Anterior cingulate cortex (tissue), 58 donors: ENCODE measurements around the gene DLX5.
"Not testable (repeated sequence)": the region's sequence is repeated elsewhere in the genome, so short reads cannot be mapped to it uniquely, and the experiment has no call there.

ENCODE experiments used
- DNase-seq, 58 donors: peaks; one replicate each; lab custom pipeline; 2025; lab: John Stamatoyannopoulos, UW

DLX5 gene

GRCh38 chr7:97024209-97025129 lies at the start of gene DLX5:
TSS of gene DLX5 (minus strand) at chr7:97024831. CDS start at chr7:97024623, 208 bp downstream.
- peak in 20 of 58 donors; percentile 13 to 65 (median 40) for DNase-seq

DNA sequence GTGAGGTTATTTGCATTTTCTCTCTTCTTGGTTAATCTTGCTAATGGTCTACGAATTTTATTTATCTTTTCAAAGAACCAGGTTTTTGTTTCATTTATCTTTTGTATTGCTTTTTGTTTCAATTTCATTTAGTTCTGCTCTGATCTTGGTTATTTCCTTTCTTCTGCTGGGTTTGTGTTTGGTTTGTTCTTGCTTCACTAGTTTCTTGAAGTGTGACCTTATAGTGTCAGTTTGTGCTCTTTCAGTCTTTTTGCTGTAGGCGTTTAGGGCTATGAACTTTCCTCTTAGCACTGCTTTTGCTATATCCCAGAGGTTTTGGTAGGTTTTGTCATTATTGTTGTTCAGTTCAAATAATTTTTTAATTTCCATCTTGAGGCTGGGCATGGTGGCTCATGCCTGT lies 47.4 kb upstream of the DLX5 start:
- DNase-seq = not testable (repeated sequence)

DNA sequence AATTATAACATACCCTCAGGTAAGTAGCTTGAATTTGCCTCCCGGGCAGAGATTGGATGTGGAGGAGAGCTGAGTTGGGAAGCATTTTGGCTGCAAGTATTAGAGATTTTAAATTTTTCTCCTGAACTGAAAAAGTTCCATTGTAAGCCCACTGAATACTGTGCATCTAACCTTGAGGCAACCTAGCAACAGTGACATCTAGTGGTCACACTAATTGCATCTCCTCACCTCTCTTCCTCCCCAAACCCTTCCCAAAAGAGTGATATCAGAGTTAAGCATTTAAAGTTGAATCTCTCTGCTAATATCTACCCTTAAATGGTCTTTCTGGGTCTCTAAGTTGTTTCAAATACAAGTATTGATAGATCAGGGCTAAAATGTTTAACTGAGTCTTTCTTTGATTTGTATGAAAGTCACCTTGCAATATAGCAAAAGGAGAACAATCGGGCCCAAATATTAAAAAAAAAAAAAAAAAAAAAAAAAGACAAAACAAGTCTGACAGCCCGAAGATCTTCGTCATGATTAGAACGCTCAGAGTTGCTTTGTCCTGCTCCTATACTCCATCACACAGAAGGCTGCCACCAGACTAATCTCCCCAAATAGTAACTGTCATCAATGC lies 40.4 kb upstream of the DLX5 start:
- DNase-seq = peak in 5 of 58 donors; percentile 0 to 10 (median 1)

- no peak for DNase-seq
Measured at GRCh38 chr7:97064020-97064419, 39.4 kb upstream of the DLX5 start.

DNA sequence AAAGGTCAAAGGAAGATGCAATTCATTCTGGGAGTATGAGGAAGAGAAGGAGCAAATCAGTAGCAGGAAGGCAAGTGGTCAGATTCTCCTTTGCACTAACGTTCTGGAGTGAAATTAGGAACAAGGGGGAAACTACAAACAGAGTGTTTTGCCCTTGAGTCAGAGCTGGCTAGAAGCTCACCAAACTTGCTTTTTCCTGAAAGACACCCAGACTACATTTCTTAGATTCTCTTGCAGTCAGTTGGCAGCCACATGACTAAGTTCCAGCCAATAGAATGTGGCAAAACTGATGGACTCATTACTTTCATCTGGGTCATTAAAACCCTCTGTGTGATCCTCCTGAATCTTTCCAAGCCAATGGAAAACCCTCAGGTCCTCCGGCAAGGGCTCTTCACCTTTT lies 18.6 kb upstream of the DLX5 start:
- DNase-seq = no peak

- no peak for DNase-seq
Measured at GRCh38 chr7:97039374-97040065, 14.9 kb upstream of the DLX5 start.

GRCh38 chr7:97034213-97034852 lies 9.7 kb upstream of the DLX5 start:
- not testable (repeated sequence) for DNase-seq

GRCh38 chr7:97027427-97028234 lies 3.0 kb upstream of the DLX5 start:
- DNase-seq = peak in 53 of 58 donors; percentile 29 to 83 (median 62)

DNA sequence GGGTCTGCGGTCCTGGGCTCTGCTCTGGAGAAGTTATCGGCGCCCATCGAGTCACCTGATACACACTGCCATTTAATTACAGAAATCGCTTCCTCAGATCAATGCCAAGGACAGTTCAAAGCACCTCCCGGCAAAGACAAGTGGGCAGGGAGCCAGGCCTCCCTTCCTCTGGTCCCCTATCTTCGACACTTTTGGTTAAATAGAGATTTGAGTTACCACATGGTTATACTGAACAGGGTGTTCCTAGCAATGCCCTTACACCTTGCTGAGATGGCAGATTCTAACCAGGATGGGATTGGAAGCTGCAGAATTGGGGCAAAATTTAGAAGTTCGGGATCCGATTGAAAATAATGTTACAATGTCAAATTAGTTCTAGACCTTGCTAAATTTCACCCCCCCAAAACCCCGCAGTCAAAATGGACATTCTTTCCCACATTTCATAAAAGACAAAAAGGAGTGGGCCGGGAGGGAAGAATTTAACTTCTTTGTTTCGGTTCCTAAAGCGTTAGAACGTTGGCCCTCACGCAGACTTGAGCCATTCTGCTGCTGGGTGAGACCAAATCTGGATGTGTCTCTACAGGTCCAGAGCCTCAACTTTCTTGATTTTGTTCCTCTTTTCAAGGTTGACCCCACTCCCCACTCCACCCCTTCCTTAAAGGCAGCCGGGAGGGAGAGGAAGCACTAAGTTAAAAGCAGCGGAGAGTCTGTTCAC lies 2.2 kb upstream of the DLX5 start:
- peak in 1 of 58 donors; percentile 37 for DNase-seq

GRCh38 chr7:97025983-97026714 lies 1.5 kb upstream of the DLX5 start:
- DNase-seq = peak in 9 of 58 donors; percentile 6 to 40 (median 24)

DNA sequence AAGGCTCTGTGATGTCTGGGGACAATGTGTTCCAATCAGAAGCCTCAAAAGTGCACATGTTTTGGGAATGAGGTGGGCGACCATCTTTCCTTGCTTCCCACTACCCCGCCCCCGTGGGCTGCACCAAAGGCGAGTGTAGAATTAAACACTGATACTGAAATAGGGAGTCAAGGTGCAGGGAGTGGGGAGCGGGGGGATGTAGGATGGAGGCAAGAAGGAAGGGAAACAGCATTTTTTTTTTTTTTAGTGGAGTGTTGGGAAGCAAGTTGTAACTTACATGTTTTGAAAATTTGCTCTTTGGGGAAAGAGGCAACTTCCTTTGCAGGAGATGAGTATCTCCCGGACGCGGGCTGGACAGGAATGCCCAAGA lies 484 bp upstream of the DLX5 start:
- DNase-seq = no peak

DNA sequence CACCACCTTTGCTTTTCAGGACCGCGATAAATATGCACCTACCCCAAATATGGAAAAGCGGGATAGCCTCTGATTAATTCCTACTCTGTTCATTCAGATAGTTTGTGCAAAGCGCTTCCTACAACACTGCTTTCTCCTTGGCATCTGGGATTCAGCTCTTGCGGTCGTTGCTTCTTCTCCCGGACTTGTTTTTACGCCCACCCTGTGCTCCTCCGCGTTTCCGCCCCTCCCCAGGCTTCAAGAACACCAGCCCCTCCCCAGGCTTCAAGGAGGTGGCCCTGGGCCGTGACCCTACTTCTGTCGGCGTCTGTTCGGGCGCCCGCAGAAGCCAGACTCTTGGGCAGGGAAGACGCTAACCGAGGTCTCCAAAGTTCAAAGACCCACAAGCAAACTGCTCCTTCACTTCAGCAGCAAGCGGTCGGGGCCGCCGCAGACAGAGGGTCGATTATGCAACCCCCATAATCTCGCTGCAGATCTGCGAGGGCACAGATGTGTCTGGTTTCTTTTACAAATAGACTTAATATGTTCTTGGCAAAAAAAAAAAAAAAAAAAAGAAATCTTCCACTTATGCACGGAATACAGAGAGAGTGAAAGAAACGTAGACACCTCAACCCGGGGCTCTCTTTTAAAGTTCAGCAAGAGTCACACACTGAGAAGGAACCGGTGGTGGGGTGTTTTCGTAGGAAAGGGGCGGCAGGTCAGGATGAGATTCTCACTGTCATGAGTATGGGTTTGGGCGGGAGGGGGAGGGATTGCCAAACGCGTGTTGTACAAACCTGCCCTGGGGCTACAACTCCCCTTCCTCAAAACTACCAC lies 1.9 kb downstream of the DLX5 start:
- DNase-seq = no peak

- peak in 1 of 58 donors; percentile 30 for DNase-seq
Measured at GRCh38 chr7:97021747-97022490, 2.7 kb downstream of the DLX5 start.

- peak in 1 of 58 donors; percentile 30 for DNase-seq
Measured at GRCh38 chr7:97020996-97021746, 3.5 kb downstream of the DLX5 start.

- DNase-seq = no peak
Measured at GRCh38 chr7:97020601-97020995, 4.0 kb downstream of the DLX5 start.

- DNase-seq = no peak
Measured at GRCh38 chr7:97019710-97020225, 4.9 kb downstream of the DLX5 start.
